Measurements from ENCODE around the gene EML5.

The EML5 gene

GRCh38 chr14:88775532-88775931 is 17.2 kb downstream of the EML5 start:
- H3K4me3 ChIP-seq (ENCODE audit: control insufficient read depth, low read depth, low read length) = no peak overlapping the region
- no peak for DNase-seq (ENCODE audit: low read depth)
- TF ChIP-seq, protein P1, sequence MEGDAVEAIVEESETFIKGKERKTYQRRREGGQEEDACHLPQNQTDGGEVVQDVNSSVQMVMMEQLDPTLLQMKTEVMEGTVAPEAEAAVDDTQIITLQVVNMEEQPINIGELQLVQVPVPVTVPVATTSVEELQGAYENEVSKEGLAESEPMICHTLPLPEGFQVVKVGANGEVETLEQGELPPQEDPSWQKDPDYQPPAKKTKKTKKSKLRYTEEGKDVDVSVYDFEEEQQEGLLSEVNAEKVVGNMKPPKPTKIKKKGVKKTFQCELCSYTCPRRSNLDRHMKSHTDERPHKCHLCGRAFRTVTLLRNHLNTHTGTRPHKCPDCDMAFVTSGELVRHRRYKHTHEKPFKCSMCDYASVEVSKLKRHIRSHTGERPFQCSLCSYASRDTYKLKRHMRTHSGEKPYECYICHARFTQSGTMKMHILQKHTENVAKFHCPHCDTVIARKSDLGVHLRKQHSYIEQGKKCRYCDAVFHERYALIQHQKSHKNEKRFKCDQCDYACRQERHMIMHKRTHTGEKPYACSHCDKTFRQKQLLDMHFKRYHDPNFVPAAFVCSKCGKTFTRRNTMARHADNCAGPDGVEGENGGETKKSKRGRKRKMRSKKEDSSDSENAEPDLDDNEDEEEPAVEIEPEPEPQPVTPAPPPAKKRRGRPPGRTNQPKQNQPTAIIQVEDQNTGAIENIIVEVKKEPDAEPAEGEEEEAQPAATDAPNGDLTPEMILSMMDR (IDR thresholded peaks at IDR 0.05; ENCODE audit: control insufficient read depth, insufficient read depth, low read depth, low read length, missing control alignments) = no peak

- H3K4me3 ChIP-seq (ENCODE audit: control insufficient read depth, low read depth, low read length) = no peak overlapping the region
- TF ChIP-seq, protein P1 (IDR thresholded peaks at IDR 0.05; ENCODE audit: control insufficient read depth, insufficient read depth, low read depth, low read length, missing control alignments) = no peak
- DNase-seq (ENCODE audit: low read depth) = no peak
Observed at GRCh38 chr14:88770736-88771135, 22.0 kb downstream of the EML5 start.

GRCh38 chr14:88765130-88765529 is 27.6 kb downstream of the EML5 start:
- no peak for DNase-seq (ENCODE audit: low read depth)
- TF ChIP-seq, protein P1 (IDR thresholded peaks at IDR 0.05; ENCODE audit: control insufficient read depth, insufficient read depth, low read depth, low read length, missing control alignments) = no peak
- no peak overlapping the region for H3K4me3 ChIP-seq (ENCODE audit: control insufficient read depth, low read depth, low read length)

DNA sequence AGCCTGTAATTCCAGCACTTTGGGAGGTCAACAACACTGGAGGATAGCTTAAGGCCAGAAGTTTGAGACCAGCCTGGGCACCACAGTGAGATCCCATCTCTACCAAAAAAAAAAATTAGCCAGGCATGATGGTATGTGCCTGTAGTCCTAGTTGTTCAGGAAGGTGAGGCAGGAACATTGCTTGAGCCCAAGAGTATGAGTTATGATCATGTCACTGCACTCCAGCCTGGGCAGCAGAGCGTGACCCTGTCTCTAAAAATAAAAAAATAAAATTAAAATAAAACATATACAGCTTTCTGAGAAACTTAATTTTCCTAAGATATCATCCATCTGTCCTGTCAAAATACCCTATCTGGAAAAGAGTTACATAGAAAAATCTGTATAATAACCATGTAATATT is 38.9 kb downstream of the EML5 start:
- TF ChIP-seq, protein P1 (IDR thresholded peaks at IDR 0.05; ENCODE audit: control insufficient read depth, insufficient read depth, low read depth, low read length, missing control alignments) = no peak
- DNase-seq (ENCODE audit: low read depth) = no peak
- H3K4me3 ChIP-seq (ENCODE audit: control insufficient read depth, low read depth, low read length) = no peak overlapping the region

DNA sequence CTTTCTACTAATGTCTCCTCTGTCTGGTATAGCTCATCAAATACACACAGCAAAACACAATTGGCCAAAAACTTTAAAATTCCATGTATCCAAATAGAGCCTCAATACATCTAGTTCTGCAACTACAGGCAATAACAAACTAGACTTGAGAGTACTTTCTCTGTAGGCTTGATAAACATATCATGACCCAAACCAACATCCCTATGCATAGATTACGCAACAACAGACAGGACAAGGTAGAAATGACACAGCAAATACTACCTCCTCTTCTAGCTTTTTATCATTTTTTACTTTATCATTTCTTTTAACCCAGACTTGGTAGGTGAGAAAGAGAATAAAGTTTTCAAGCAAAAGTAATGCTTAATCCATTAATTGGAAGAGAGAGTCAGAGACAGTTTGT is 41.8 kb downstream of the EML5 start:
- DNase-seq (ENCODE audit: low read depth) = no peak

GRCh38 chr14:88750413-88750812 is 42.3 kb downstream of the EML5 start:
- no peak for DNase-seq (ENCODE audit: low read depth)
- H3K4me3 ChIP-seq (ENCODE audit: control insufficient read depth, low read depth, low read length) = no peak overlapping the region
- TF ChIP-seq, protein P1 (IDR thresholded peaks at IDR 0.05; ENCODE audit: control insufficient read depth, insufficient read depth, low read depth, low read length, missing control alignments) = no peak

More for the DNA sequence above, 41.8 kb downstream of the EML5 start:
- TF ChIP-seq, protein P1 (IDR thresholded peaks at IDR 0.05; ENCODE audit: control insufficient read depth, insufficient read depth, low read depth, low read length, missing control alignments) = no peak
- no peak overlapping the region for H3K4me3 ChIP-seq (ENCODE audit: control insufficient read depth, low read depth, low read length)

DNA sequence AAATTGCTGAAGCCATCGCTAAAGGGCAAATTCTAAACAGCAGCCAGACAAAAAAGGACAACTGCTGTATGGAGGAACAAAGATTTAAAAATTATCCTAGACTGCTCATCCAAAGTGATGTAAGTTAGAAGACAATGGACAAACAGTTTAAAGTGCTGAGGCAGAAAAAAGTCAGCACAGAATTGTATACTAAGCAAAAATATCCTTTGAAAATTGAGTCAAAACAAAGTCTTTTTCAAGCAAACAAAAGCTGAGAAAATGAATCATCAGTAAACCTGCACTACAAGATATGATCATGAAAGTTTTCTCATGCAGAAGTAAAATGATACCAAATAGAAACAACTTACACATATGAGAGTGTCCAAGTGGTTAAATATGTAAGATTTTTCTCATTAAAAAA is 43.6 kb downstream of the EML5 start:
- no peak overlapping the region for H3K4me3 ChIP-seq (ENCODE audit: control insufficient read depth, low read depth, low read length)
- TF ChIP-seq, protein P1 (IDR thresholded peaks at IDR 0.05; ENCODE audit: control insufficient read depth, insufficient read depth, low read depth, low read length, missing control alignments) = no peak
- no peak for DNase-seq (ENCODE audit: low read depth)
